SK-N-SH treated with all-trans-retinoic acid at 6 μM for 48 hours (cell line): Measurements from ENCODE around the gene PLPP1.

Experiments
- ATAC-seq: fragments of 200-7000 bp; cut with Tn5 transposase; 3 replicates; pipeline ENCODE4 v1.9.1; 2020; ENCODE audit warnings: mild to moderate bottlenecking, moderate library complexity
- ARNTL ChIP-seq: fragments of 450-650 bp; formaldehyde crosslinking; IDR thresholded peaks from 2 replicates; pipeline ENCODE4 v1.5.0; 2020; ENCODE audit warnings: low read depth, mild to moderate bottlenecking, moderate library complexity, borderline replicate concordance
- BACH2 ChIP-seq: fragments of 250-450 bp; sonication (Bioruptor Pico); IDR thresholded peaks from 2 replicates; pipeline ENCODE4 v1.9.0; 2021; ENCODE audit warnings: mild to moderate bottlenecking, borderline replicate concordance
- CREB5 ChIP-seq: fragments of 250-450 bp; sonication (Bioruptor Pico); IDR thresholded peaks from 2 replicates; pipeline ENCODE4 v1.5.1; 2020; ENCODE audit warnings: low read depth, mild to moderate bottlenecking, moderate library complexity
- CSDC2 ChIP-seq: fragments of 250-450 bp; sonication (Bioruptor Pico); IDR thresholded peaks from 2 replicates; pipeline ENCODE4 v1.5.0; 2020; ENCODE audit warnings: mild to moderate bottlenecking, moderate library complexity
- CSRNP3 ChIP-seq: fragments of 250-450 bp; sonication (Bioruptor Pico); IDR thresholded peaks from 2 replicates; pipeline ENCODE4 v1.5.1; 2021; ENCODE audit warnings: mild to moderate bottlenecking, moderate library complexity
- GLIS3 ChIP-seq: fragments of 250-450 bp; sonication (Bioruptor Pico); IDR thresholded peaks from 2 replicates; pipeline ENCODE4 v1.5.0; 2020; ENCODE audit warnings: mild to moderate bottlenecking, moderate library complexity
- ISL1 ChIP-seq: fragments of 250-450 bp; sonication (Bioruptor Pico); IDR thresholded peaks from 2 replicates; pipeline ENCODE4 v2.1.2; 2022; ENCODE audit warnings: mild to moderate bottlenecking, moderate library complexity
- OSR1 ChIP-seq: fragments of 250-450 bp; sonication (Bioruptor Pico); IDR thresholded peaks from 2 replicates; pipeline ENCODE4 v1.8.0; 2022; ENCODE audit warnings: moderate library complexity, mild to moderate bottlenecking, inconsistent platforms
- PATZ1 ChIP-seq: fragments of 250-450 bp; sonication (Bioruptor Pico); IDR thresholded peaks from 2 replicates; pipeline ENCODE4 v1.8.0; 2020; ENCODE audit warnings: mild to moderate bottlenecking, moderate library complexity, borderline replicate concordance
- POU6F1 ChIP-seq: fragments of 250-450 bp; sonication (Bioruptor Pico); IDR thresholded peaks from 2 replicates; pipeline ENCODE4 v1.8.0; 2021; ENCODE audit warnings: low read depth, mild to moderate bottlenecking, moderate library complexity, borderline replicate concordance
- PPARA ChIP-seq: fragments of 250-450 bp; sonication (Bioruptor Pico); IDR thresholded peaks from 2 replicates; pipeline ENCODE4 v1.5.0; 2020; ENCODE audit warnings: mild to moderate bottlenecking, borderline replicate concordance
- RARB ChIP-seq: fragments of 250-450 bp; sonication (Bioruptor Pico); IDR thresholded peaks from 2 replicates; pipeline ENCODE4 v1.8.0; 2021; ENCODE audit warnings: mild to moderate bottlenecking, moderate library complexity
- SNAI2 ChIP-seq: fragments of 250-450 bp; sonication (Bioruptor Pico); IDR thresholded peaks from 2 replicates; pipeline ENCODE4 v1.5.0; 2020; ENCODE audit warnings: mild to moderate bottlenecking, moderate library complexity
- TOX ChIP-seq: fragments of 250-450 bp; sonication (Bioruptor Pico); IDR thresholded peaks from 2 replicates; pipeline ENCODE4 v1.8.0; 2021; ENCODE audit warnings: mild to moderate bottlenecking, moderate library complexity, borderline replicate concordance
- TSHZ2 ChIP-seq: fragments of 250-450 bp; sonication (Bioruptor Pico); IDR thresholded peaks from 2 replicates; pipeline ENCODE4 v1.5.0; 2020; ENCODE audit warnings: mild to moderate bottlenecking, moderate library complexity
- ZC3H10 ChIP-seq: fragments of 250-450 bp; sonication (Bioruptor Pico); IDR thresholded peaks from 2 replicates; pipeline ENCODE4 v1.5.1; 2021; ENCODE audit warnings: mild to moderate bottlenecking, moderate library complexity
- ZNF565 ChIP-seq: fragments of 450-650 bp; formaldehyde crosslinking; conservative IDR thresholded peaks from 2 replicates; pipeline ENCODE4 v1.5.0; 2020; ENCODE audit warnings: low read depth, mild to moderate bottlenecking, moderate library complexity
- ZNF70 ChIP-seq: fragments of 450-650 bp; formaldehyde crosslinking; IDR thresholded peaks from 2 replicates; pipeline ENCODE4 v1.5.0; 2020; ENCODE audit warnings: mild to moderate bottlenecking, moderate library complexity
- ZNF8 ChIP-seq: fragments of 450-650 bp; formaldehyde crosslinking; IDR thresholded peaks from 2 replicates; pipeline ENCODE4 v1.5.0; 2020; ENCODE audit warnings: mild to moderate bottlenecking, moderate library complexity

PLPP1 gene

GRCh38 chr5:55410845-55411244 lies 123.9 kb downstream of the PLPP1 start:
- no peak for ATAC-seq

GRCh38 chr5:55409775-55410174 lies 125.0 kb downstream of the PLPP1 start:
- no peak for TF ChIP-seq ZNF8 (CRISPR knock-in tag)
- no peak for TF ChIP-seq ISL1 (CRISPR knock-in tag)
- no peak for TF ChIP-seq CSDC2
- TF ChIP-seq ZC3H10 (CRISPR knock-in tag), result no peak
- TF ChIP-seq RARB (CRISPR knock-in tag), result no peak
- TF ChIP-seq SNAI2 (CRISPR knock-in tag), result no peak
- TF ChIP-seq POU6F1 (CRISPR knock-in tag), result no peak
- no peak for ATAC-seq

More at GRCh38 chr5:55410845-55411244, 123.9 kb downstream of the PLPP1 start:
- TF ChIP-seq ZC3H10 (CRISPR knock-in tag), result no peak
- TF ChIP-seq ZNF565, result no peak
- TF ChIP-seq RARB (CRISPR knock-in tag), result no peak
- no peak for TF ChIP-seq ARNTL
- no peak for TF ChIP-seq CREB5 (CRISPR knock-in tag)
- TF ChIP-seq CSRNP3 (CRISPR knock-in tag), result no peak
- TF ChIP-seq GLIS3 (CRISPR knock-in tag), result no peak
- TF ChIP-seq POU6F1 (CRISPR knock-in tag), result no peak
- TF ChIP-seq PPARA (CRISPR knock-in tag), result no peak
- TF ChIP-seq SNAI2 (CRISPR knock-in tag), result no peak
- no peak for TF ChIP-seq TSHZ2 (CRISPR knock-in tag)

- no peak for TF ChIP-seq POU6F1 (CRISPR knock-in tag)
- TF ChIP-seq SNAI2 (CRISPR knock-in tag), result no peak
- no peak for TF ChIP-seq CREB5 (CRISPR knock-in tag)
- TF ChIP-seq BACH2, result no peak
- no peak for TF ChIP-seq ZNF8 (CRISPR knock-in tag)
- TF ChIP-seq TOX, result no peak
- no peak for TF ChIP-seq CSDC2
- no peak for TF ChIP-seq PATZ1
- no peak for TF ChIP-seq OSR1 (CRISPR knock-in tag)
- no peak for TF ChIP-seq GLIS3 (CRISPR knock-in tag)
- TF ChIP-seq ZNF70, result no peak
- no peak for TF ChIP-seq ZNF565
- TF ChIP-seq, all 23 proteins: peak for 0
- ATAC-seq, result no peak
These were observed 126.8 kb downstream of the PLPP1 start for GRCh38 chr5:55407984-55408383.
